ENCODE data around the gene SLC9C1.

SLC9C1 gene

DNA sequence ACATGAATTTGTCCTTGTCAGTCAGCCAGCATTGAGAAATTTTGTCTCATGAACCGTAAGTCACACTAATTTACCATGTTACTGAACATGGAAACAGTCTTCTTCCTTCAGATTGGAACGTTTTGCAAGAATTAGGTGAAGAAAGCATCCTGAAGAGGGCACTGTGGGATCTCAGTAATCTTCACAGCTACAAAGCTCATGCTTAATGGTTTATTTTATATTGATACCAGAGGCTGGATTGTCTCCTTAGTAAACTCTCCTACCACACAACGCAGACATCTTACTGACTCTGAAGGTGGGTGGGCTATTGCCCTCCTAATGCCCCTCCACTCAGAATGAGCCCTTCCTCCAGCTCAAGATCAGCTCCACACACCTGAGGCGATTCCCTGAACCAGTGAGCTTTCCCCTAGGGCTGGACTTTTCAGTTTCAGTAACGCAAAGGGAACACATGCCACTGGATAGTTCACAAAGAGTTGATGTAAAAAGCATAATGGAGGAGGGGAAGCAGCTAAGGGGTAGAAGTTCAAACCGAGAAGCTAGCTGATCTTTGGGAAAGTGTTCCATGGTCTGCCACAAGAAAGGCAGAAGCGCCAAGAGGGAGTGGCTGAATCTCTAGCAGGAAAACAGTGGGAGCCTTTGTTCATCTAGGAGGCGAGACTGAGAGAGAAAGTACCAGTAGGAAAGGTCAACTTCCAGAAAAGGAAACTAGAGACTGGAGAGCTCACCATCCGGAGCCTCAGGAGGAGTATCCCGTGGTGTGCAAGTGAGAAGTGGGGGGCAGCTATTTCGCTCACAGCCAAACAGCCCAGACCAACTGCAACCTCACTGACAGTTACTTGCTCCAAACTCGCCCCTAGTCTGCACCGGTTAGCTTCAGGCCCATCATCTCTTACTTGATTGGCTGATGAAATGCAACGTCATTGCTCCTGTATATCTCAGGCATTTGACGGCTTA, at the start of gene SLC9C1:
Gene SLC9C1 (minus strand): TSS at position 849 of the 954 bp plus-strand sequence. CDS start 7,425 bp downstream, outside the sequence.
- DNase-seq, result peak; percentile 64

DNA sequence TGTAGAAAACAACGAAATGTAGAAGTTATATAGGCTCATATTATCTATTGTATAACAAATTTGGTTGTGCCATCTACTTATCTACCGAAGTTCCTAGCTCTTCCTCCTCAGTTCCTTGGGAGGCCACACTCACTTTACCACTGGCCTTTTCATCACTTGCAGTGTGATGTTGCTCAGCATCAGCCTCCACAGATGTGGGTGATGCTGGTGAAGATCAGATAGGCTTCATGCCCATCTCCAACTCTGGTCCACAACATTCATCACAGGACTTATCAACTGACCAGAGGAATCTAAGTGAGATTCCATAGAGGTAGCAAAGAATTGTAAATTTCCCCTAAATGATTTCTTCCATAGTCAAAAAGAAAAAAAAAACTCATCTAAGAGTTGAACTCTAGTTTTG, 47.4 kb upstream of the SLC9C1 start:
- DNase-seq, result no peak

DNA sequence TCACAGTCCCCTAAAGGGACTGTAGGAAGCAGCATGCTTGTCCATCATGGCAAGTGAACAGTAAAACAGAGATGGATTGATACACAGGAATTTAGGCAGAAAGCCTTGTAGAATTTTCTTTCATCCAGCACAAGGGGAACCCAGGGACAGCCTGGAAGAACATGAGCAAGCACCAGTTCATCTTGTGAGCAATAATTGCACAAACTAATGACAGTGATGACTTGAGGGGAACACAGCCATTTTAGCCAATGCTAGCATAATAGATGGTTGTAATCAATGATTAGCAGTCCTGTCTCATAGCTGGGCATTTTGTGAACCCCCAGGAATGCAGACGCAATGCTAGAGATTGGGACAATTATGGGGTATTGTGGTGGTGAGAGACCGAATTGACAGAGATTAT, 45.6 kb upstream of the SLC9C1 start:
- DNase-seq, result no peak

DNA sequence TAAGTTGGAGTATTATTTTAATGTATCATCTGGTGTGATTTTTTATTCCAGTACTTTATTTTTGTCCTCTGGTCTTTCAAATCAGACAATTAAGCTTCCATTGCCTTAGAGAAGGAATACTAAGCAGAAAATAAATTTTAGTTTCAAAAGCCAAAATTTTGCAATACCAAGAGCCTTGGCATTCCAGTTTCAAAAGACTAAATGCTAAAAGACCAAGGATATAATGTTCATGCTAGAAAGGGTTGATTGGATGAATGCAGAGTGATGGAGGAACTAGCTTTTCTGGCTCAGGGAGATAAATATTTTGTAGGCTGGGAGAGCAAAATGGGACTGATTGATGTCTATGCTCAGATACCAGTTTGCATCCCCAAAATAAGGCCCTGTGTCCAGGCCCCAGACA, 45.1 kb upstream of the SLC9C1 start:
- DNase-seq, result no peak

DNA sequence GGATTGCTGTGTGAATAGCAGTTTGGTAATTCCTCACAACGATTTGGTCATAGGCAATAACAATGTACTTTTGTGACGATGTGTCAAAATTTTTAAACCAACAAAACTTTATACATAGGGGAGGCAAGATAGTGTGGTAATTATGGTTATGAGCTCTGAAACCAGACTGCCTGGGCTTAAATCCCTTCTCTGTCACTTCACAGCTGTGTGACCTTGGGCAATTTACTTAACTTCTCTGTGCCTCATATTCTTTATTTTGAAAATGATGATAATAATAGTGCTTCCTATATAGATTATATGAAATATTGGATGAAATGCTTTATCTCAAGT, 44.7 kb upstream of the SLC9C1 start:
- no peak for DNase-seq

DNA sequence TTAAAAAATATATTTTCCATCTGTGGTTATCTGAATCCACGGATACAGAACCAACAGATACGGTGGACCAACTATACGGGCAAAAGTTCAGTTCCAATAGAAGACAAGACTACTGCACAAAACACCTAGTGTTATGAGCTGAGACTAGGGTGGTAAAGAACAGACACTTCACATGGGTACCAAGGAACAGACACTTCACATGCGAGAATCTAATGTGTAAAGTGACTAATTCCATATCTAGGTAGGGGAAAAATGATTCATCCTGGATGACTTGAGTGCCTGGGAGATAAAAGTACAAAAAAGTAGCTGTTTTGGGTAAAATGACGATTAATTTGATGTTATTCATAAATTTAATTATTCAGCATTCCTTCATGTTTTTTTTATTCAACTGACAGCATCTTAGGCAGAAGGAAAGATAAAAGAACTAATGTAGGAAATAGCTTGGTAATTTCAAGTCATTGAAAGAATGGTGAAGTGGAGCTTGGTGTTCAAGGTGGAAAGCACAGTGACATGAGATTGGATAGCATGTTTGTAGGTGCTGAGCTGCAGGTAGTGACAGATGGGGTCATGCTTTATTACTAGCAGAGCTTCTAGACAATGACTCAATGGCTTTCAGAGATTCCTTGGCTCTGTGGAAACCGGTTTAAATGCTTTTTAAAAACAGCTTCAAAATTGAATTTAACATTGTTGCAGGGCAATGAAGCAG, 44.2 kb upstream of the SLC9C1 start:
- DNase-seq, result no peak

DNA sequence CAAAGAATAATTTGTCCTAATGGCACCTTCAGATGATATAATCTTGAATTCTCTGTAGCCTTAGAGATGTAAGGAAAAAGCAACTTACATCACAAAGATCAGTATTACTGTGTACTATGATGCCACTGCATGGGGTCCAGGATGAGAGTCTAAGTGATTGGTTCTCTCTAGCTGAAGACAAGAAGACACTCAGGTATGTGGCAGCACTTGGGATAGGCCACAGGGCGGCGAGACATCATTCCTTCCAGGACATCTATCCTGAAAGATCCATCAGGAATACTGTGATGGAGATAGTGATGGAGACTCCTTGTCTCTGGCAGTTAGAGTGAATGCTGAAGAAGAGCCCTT, 41.4 kb upstream of the SLC9C1 start:
- no peak for DNase-seq

DNA sequence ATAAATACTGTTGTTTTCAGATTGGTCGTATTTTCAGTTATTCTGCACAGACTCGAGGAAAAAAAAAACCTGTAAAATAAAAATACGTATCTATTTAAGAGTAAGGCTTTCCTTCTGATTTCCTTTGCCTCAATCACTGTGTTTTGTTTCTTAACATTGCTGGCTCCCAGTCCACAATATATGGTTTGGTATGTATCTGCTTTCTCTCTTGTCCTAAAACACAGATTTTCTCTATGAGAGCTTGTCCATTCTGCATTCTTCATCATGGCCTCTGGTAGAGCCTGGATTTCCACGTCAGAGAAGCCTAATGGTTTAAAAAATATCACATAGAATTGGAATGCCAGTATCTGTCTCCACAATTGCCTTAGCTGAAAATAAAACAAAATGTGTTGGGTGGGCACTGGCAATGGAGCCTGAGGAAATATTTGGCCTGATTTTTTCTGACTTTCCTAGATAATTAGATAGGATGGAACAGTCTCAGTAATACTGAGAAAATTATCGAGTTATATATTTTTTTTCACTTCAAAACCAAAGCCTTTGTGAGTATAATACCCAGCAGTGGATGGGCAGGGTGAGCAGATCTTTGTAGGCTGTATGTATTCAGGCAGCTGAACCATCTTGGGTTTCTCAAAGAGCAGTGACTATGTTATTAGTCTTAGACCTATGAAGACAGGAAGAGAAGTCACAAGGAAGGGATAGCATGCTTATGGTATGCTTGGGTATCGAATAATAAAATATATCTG, 40.8 kb upstream of the SLC9C1 start:
- DNase-seq, result no peak

DNA sequence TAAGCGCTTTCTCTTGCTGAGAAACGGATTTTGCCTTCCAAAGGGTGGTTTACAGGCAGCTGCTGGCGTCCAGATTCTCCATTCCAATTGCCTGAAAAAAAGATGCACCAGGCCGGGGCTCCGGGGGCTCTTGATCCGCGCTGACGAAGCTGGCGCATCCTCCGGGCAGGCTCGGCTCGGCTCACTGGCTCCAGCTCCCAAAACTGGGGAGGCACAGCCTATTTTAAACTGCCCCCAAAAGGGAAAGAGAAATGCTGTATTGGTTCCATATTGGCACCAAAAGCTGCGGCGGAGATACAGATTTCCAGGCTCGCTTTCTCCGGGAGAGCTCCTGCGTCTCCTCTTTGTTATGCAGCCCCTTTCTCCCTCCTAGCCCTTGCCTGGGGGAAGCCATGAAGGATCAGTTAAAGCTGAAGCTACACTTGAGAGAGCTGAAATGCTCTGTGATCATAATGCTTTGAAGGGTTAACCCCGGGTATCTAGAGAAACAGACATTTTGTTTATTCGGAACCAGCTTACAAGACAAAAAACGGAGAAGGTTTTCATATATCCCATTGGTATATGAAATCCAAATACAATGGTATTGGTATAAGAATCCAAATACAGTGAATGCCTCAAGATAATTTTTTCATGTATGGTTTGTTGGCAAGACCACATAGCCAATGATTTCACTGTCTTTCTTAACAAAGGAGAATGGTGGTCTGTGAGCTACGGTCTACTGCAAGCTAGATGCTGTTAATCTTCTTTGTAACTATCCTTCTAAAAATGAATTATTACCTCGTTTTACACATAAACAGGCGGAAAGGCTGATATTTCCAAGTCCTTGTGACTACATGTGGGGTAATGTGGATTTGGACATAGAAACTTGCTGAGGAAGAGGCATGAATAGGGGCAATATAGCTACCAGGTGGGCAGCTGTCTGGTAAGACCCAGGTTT, 39.6 kb upstream of the SLC9C1 start:
- DNase-seq, result peak; percentile 6

DNA sequence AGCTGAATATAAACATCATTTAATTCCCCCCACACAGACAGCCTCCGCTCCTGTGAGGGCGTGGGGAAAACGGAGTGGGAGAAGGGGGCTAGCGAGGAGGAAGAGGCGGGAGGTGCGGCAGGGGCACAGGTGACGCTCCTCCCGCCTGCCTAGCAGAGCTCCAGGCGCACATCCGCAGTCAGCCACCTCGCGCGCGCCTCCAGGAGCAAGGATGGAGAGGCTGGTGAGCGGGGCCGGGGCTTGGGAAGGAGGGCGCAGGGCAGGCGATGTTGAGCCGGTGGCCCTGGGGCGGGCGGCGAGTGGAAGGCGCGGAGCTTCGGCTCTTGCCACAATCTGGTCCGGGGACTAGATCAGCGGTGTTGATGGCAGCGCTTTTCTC, 39.0 kb upstream of the SLC9C1 start, which contains the start of gene CD200:
Gene CD200 (plus strand): TSS at position 155 of the 379 bp plus-strand sequence. CDS start 57 bp downstream, at position 212.
- DNase-seq, result peak; percentile 41

DNA sequence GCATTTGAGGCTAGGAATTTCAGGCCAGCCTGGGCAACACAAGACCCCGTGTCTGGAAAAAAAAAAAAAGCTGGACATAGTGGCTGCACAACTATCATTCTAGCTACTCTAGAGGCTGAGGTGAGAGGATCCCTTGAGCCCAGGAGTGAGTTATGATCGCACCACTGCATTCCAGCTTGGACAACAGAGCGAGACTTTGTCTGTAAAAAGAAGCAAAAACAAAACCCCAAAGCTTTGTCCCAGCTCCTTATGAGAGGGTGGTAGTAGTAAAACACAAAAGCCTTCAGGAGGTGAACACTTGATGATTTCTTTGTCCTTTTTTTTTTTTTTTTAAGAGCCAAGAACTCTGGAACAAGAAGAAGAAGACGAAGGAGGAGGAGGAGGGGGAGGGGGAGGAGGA, 37.8 kb upstream of the SLC9C1 start:
- no peak for DNase-seq

DNA sequence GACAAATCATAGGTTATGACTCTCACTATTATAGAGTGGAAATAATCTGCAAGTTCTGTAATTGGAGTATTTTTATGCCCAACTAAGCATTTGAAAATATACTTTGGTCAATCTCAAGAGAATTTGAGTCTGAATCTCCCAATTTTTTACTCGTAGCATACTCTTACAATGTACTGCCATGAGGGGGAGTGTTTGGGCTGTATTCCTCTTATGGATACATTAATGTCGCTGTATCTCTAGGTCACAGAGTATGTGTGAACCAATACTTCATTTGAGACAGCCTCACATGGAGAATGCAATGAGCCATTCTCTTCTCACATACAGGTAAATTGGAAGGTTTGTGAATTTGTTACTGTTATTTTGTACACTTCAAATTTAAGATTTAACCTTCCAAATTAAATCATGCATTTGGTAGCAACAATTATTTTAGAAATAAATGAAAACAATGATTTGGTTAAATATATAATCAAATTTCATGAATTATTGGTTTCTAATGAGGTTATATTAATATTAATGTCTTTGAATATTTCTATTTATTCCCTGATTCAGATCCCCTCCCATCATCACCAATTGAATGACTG, 33.4 kb upstream of the SLC9C1 start:
- DNase-seq, result peak; percentile 75

DNA sequence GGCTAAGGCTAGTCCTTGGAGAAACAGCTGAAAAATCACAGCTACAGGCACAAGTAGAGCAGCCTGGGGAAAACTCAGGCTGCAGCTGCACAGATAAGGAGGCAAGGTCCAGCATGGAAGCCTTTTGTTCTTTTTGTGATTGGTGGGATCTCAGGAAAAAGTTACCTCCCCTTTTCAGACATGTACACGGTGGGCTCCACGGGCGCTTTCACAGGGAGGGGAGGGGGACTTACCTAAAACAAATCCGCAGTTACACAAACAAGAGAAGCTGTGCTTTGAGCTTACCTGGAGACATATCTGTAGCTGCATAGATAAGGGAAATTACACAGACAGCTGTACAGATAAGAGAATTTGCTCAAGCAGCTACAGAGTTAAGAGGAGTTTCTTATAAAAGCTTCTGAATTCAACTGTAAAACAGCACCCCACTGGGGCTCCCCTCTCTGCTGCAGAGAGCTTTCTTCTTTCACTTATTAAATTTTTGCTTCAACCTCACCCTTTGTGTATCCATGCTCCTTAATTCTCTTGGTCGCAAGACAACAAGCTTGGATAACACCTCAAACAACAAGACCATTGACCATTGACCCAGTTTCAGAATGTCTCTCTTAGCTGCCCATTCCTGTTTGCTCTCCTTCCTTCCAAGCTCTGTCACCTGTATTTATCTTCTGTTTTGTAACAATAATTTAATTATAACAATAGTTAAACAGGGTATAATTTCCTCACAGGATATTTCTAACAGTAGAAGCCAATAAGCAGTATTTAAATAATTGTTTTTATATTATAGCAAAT, 28.0 kb upstream of the SLC9C1 start:
- no peak for DNase-seq

DNA sequence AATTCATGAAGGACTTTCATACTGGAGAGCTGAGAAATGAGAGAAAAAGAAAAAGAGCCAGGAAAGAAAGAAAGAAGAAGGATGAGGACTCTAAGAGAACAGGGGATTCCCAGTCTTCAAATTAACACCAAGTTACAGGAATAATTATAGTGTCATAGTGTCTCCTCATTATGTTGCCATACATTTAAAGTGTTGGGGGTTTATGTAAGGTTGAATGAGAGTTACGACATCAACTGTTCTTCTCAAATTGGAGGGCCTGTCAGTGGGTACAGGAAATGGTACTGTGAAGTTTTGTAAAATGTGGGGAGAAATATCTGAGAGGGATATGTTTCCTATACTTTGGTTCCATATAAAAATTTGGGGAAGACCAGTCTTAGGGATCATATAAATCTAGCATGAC, 26.7 kb upstream of the SLC9C1 start:
- DNase-seq, result no peak

DNA sequence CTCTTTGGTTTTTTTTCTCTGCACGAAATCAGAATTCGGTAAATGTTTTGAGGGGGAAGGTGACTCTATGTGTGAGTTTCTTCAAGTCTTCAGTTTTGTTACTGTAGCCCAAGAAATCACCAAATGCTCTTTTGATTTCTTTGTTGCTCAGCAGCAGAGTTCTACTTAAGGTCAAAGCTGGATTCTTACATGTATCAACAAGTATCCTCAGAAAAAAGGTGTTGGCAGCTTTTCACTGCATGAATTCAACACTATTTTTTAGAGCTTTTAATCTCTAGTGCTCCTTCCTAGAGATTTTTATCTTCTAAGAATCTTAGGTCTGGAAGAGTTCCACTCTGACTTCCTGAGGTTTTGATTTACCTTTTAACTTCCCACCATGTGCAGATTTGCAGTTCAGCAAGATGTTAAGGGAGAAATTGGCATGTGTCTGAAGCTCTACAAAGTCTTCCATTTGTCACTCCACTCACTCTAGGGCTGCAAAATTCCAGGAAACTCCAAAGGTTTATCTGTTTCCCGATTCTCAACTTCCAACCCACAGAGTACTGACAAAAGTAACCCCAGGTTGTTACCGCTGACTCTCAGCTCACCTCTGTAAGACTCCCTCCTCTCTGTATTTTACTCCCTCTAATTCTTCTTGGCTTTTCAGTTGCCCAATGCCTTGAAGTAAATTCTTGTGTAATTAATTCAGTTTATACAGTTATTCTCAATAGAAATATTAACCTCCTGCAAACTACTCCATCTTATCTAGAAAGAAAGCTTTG, 25.7 kb upstream of the SLC9C1 start:
- no peak for DNase-seq

DNA sequence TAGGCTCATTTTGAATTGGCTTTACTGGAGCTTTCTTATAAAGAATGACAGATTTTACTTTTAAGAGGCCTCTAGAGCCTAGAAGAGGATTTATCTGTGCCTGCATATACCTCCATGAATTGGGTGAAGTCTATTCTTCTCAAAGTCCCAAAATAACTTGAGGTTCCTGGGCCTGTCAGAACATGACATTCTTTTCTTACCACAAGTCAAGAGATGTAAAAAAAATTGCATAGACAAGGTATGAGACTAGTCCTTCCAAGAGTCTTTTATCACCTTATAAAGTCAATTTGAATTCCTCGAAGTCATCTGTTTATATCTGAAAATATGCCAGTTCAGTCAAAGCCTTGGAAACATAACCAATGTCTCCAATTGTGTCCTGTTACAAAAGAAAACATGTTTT, 21.8 kb upstream of the SLC9C1 start:
- DNase-seq, result no peak

DNA sequence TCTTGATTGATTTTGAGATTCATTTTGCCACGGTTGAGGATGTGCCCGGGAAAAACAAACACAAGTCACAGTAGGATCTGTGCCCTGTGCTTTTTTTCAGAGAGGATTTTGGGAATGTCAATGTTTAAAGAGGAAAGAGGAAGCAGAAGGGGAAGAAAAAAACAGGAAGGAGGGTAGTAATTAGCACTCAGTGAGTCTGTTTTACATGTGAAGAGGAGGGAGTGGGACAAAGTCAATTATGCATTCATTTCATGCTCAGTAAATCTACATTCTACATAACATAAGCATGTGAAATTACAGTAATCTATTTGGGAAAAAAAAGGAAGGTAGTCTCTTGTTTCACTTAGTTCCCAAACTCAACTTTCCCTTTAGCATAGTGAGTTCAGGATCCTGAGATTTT, 20.6 kb upstream of the SLC9C1 start:
- DNase-seq, result no peak

DNA sequence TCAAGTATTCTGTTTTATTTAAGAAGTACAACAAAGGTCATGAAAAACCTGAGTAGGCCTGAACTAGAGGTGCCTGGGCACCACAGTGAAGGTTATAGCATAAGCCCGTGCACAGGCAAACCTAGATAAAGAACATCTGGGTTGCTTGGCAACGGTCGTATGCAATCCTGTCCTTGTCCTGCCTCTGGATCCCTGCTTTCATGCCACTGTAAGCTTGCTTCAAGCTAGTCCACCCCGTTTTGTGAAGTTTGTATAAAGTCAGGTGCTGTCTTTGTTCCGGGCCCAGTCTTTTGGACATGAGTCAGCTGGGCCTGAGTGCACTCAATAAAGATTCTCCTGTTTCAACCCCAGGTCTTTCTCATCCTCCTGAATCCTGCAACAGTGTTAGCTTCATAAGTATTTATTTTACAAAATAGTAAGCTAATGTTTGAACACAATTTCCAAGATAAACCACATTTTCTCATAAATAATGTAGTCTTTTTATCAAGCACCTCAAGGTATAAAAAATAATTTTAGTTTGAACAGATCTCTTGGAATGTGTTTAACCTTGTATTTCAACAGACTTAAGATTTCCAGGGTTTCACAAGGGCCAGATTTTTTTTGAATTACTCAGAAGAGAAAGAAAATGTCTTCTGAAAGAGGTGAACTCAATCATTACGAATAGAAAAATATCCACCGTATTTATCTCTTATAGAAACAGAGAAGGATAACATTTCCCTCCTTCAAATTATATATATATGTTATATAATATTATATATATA, 14.3 kb upstream of the SLC9C1 start:
- DNase-seq, result no peak

DNA sequence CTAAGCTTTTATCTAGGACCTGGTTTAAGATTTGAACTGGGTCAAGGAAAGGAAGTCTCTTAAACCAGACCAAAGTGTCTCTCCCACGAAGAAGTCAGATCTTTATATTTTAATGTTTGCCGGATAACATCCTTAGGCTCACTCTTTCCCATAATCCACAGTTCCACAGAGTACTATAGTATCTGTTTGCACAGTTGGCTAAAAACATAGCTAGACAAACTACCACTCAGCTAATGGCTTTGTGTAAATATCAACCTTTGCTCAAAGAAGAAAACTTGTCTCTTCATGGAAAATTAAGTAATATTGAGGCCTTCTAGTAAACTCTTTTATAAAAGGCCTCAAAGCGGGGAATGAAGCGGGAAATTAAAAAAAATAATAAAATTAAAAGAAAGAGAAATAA, 13.5 kb upstream of the SLC9C1 start:
- DNase-seq, result no peak

DNA sequence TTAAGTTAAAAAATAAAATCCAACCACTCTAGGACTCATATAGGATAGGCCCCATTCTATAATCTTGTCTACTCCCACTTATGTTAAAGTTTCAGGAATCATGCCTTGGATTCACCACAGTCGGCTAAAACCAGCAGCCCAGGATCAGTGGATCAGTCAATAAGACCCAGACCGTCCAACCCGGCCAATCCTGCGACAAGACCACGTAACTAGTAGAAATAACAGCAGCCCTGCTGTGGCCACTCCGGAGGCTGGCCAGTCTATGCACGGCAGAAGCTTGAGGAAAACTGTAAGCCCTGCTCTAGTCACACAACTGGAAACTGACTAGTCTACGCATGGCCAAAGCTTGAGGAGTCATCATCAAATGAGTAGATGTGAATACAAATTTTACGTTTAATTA, 12.8 kb upstream of the SLC9C1 start:
- DNase-seq, result no peak

All from CD4-positive, alpha-beta T cell treated with Interleukin-21 for 1 hour (primary cell).